ENCODE data around the gene CNTF.
A peak's percentile ranks its signal among the peaks of the same experiment; 100 is the strongest.

Gene CNTF

GRCh38 chr11:58641341-58641740 lies 18.9 kb downstream of the CNTF start:
- CTCF ChIA-PET, result interaction anchor here (1.0 to 3.5 kb wide), 2 partner anchors 10 to 12 kb away, joined by 3 to 22 read pairs; no protein-coding TSS in a partner anchor
- peaks cover 8% of the 10 kb centered on the region for H3K9me3 Mint-ChIP-seq
- no peaks in the 10 kb centered on the region for H3K27me3 Mint-ChIP-seq
- no peak for DNase-seq
- no peak overlapping the region for H3K27ac Mint-ChIP-seq
- no peaks in the 10 kb centered on the region for H3K36me3 Mint-ChIP-seq
- H3K4me3 Mint-ChIP-seq, result no peak overlapping the region
- peaks cover 14% of the 10 kb centered on the region for H3K4me1 Mint-ChIP-seq

DNA sequence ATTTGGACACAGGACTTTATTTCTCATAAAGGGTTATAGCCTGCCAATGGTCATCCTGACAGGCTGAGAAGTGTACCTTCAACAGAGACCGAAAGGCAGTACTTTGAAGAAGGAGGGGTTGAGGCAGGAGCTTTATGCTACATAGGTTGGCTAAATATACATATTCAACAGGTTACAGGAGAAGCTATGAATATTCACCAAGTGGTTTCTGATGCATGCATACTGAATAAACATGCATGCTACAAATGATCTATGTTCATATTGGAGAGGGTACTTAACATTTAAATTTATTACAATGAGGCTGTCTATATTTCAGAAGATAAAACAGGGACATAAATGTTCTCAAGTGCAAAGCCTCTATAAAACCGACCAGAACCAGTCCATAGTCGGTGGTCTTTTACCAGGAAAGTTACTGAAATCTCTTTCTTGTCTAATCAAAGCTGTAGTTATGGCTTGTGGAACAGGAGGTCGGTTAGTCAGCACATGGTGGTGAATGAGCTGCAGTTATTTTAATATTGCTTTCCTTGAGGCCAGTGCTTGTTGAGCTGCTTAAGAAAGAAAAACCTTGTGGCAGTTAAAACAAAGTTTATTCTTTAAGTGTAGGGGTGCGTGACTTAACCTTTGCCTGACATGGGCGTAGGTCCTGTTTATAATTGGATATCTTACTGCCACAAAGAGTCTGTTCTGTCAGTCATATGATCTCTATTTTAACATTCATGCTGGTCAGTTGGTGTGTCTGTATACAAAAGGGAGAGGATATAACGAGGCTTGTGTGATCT lies 19.5 kb downstream of the CNTF start:
- peaks cover 3% of the 10 kb centered on the region for H3K27me3 Mint-ChIP-seq
- no peak overlapping the region for H3K27ac Mint-ChIP-seq
- CTCF ChIA-PET, result interaction anchor here (0.9 to 1.0 kb wide), 2 partner anchors 12 to 13 kb away, joined by 3 read pairs; no protein-coding TSS in a partner anchor
- H3K9me3 Mint-ChIP-seq, result peaks cover 14% of the 10 kb centered on the region
- peaks cover 14% of the 10 kb centered on the region for H3K4me1 Mint-ChIP-seq
- no peaks in the 10 kb centered on the region for H3K36me3 Mint-ChIP-seq
- no peak overlapping the region for H3K4me3 Mint-ChIP-seq
- no peak for DNase-seq

GRCh38 chr11:58645854-58646253 lies 23.4 kb downstream of the CNTF start:
- no peak for DNase-seq
- H3K36me3 Mint-ChIP-seq, result no peaks in the 10 kb centered on the region
- peaks cover 3% of the 10 kb centered on the region for H3K27me3 Mint-ChIP-seq
- H3K27ac Mint-ChIP-seq, result no peak overlapping the region
- H3K9me3 Mint-ChIP-seq, result peaks cover 14% of the 10 kb centered on the region
- peaks cover 3% of the 10 kb centered on the region for H3K4me1 Mint-ChIP-seq
- CTCF ChIA-PET, result interaction anchor here (1.5 kb wide), 1 partner anchor 11 kb away, joined by 4 read pairs; no protein-coding TSS in a partner anchor
- no peak overlapping the region for H3K4me3 Mint-ChIP-seq

DNA sequence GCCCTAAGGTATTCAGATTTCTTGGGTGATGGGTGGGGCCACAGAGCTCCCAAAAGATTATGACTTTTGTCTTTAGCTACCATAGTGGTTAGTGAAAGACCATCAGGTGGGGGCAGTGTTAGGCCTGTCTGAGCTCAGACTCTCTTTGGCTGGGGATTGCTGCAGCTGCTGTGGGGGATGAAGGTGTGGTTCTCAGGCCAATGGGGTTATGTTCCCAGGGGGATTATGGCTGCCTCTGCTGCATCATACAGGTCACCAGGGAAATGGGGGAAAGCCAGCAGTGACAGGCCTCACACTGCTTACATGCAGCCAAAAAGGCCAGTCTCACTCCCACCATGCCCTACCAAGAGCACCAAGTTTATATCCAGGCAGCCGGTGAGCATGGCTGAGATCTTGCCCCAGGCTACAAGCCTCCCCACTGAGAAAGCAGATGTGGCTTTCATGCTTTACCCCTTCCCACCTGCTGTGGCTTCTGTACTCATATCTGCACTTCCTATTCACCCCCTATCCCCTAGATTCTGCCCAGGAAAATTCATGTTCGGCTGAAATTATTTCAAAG lies 24.8 kb downstream of the CNTF start:
- Mint-ChIP-seq H3K4me3 (no peak overlapping the region), H3K27ac (no peak overlapping the region), H3K4me1 (no peaks in the 10 kb centered on the region)

DNA sequence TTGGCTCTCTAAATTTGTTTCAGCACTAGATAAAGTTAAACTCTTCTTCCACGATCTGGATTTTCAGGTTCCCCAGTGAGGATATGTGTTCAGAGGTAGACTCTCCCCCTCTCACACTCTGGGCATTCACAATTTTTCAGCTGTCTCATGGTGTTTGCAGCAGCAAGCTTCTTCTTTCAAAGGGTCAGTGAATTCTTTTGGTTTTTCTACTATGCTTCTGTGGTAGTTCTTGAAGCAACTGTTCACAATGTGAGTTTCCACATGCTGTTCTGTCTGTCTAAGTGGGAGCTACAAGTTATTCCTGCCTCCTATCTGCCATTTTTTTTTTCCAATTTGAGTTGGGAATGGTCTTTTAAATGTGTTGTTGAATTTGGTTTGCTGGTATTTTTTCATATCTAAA lies 25.4 kb downstream of the CNTF start:
- Mint-ChIP-seq H3K4me1 (no peaks in the 10 kb centered on the region), H3K36me3 (no peaks in the 10 kb centered on the region), H3K4me3 (no peak overlapping the region), H3K27me3 (peaks cover 3% of the 10 kb centered on the region), H3K27ac (no peak overlapping the region), H3K9me3 (peaks cover 14% of the 10 kb centered on the region)
- CTCF ChIA-PET, result interaction anchor here (2.3 kb wide), 1 partner anchor 141 kb away, joined by 10 read pairs; no protein-coding TSS in a partner anchor
- DNase-seq, result no peak

More for the DNA sequence above, 24.8 kb downstream of the CNTF start:
- Mint-ChIP-seq H3K27me3 (peaks cover 3% of the 10 kb centered on the region), H3K36me3 (no peaks in the 10 kb centered on the region), H3K9me3 (peaks cover 14% of the 10 kb centered on the region)
- DNase-seq, result no peak
- CTCF ChIA-PET, result interaction anchor here (0.8 to 2.3 kb wide), 3 partner anchors 13 to 254 kb away, joined by 3 to 10 read pairs (median 4); no protein-coding TSS in a partner anchor

- Mint-ChIP-seq H3K27me3 (peaks cover 3% of the 10 kb centered on the region), H3K4me3 (no peak overlapping the region), H3K9me3 (peaks cover 14% of the 10 kb centered on the region), H3K4me1 (peaks cover 6% of the 10 kb centered on the region), H3K27ac (no peak overlapping the region), H3K36me3 (no peaks in the 10 kb centered on the region)
- no peak for DNase-seq
- CTCF ChIA-PET, result interaction anchor here (0.8 to 1.2 kb wide), 2 partner anchors 20 to 137 kb away, joined by 3 read pairs; no protein-coding TSS in a partner anchor
Measured at GRCh38 chr11:58649623-58650022, 27.2 kb downstream of the CNTF start.

GRCh38 chr11:58650496-58650895 lies 28.0 kb downstream of the CNTF start:
- H3K36me3 Mint-ChIP-seq, result no peaks in the 10 kb centered on the region
- CTCF ChIA-PET, result interaction anchor here (0.7 to 1.3 kb wide), 3 partner anchors 10 to 136 kb away, joined by 3 to 7 read pairs (median 3); no protein-coding TSS in a partner anchor
- H3K27me3 Mint-ChIP-seq, result peaks cover 3% of the 10 kb centered on the region
- H3K4me1 Mint-ChIP-seq, result peaks cover 10% of the 10 kb centered on the region
- no peak for DNase-seq
- H3K9me3 Mint-ChIP-seq, result peaks cover 11% of the 10 kb centered on the region
- H3K4me3 Mint-ChIP-seq, result no peak overlapping the region
- no peak overlapping the region for H3K27ac Mint-ChIP-seq

DNA sequence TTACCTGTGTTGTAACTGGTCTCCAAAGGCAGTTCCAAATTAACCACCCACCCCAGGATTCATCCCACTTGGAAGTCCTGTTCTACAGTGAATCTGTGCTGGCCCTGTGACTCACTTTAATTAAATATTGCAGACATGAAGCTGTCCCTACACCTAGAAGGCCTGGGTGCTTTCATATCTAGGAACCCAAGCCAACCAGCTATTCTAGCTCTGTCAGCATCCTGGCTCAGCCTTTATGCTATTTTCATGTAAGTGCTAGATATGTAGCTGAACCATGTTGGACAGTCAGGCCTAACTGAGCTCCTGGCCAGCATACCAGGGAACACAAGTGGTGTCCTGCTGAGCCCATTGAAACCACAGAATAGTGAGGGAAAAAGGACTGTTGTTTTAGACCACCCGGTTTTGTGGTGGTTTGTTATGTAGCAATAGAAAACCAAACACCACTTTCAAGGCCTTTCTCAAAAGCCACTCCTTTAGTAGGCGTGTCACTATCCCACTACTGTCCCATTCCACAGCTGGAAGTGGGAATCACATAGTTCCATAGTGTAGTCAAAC lies 30.3 kb downstream of the CNTF start:
- DNase-seq, result no peak
- CTCF ChIA-PET, result interaction anchor here (1.2 to 3.6 kb wide), 4 partner anchors 18 to 135 kb away, joined by 3 to 33 read pairs (median 4); no protein-coding TSS in a partner anchor
- Mint-ChIP-seq H3K27me3 (no peaks in the 10 kb centered on the region), H3K9me3 (no peaks in the 10 kb centered on the region), H3K4me1 (peaks cover 10% of the 10 kb centered on the region), H3K4me3 (no peak overlapping the region), H3K27ac (no peak overlapping the region), H3K36me3 (no peaks in the 10 kb centered on the region)

- H3K36me3 Mint-ChIP-seq, result no peaks in the 10 kb centered on the region
- H3K27ac Mint-ChIP-seq, result no peak overlapping the region
- H3K27me3 Mint-ChIP-seq, result no peaks in the 10 kb centered on the region
- no peak overlapping the region for H3K4me3 Mint-ChIP-seq
- DNase-seq, result peak; percentile 82
- CTCF ChIA-PET, result interaction anchor here (1.0 to 3.6 kb wide), 7 partner anchors 15 to 134 kb away, joined by 3 to 33 read pairs (median 3); no protein-coding TSS in a partner anchor
- no peaks in the 10 kb centered on the region for H3K9me3 Mint-ChIP-seq
- peaks cover 10% of the 10 kb centered on the region for H3K4me1 Mint-ChIP-seq
Measured at GRCh38 chr11:58654079-58654907, 31.8 kb downstream of the CNTF start.

DNA sequence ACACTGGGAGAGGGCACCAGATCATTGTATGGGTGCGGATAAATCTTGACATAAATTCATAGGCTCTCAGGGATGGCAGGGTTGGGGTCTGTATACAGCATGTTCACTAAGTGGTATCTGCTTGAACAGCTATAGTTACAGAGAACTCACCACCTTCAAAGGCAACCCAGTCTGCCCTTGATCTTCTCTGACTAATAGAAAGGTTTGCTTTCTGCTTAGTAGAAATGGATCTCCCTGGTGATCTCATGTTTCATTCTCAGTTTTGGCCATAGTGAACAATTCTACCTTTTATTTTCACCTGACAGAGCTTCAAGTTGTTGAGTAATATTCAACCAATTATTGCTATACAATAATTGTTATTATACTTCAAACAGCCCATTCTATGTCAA lies 32.4 kb downstream of the CNTF start:
- DNase-seq, result no peak
- Mint-ChIP-seq H3K4me1 (peaks cover 10% of the 10 kb centered on the region), H3K4me3 (no peak overlapping the region), H3K27me3 (no peaks in the 10 kb centered on the region), H3K36me3 (no peaks in the 10 kb centered on the region), H3K9me3 (no peaks in the 10 kb centered on the region), H3K27ac (no peak overlapping the region)
- CTCF ChIA-PET, result interaction anchor here (1.0 to 3.6 kb wide), 8 partner anchors 16 to 133 kb away, joined by 3 to 33 read pairs (median 3); no protein-coding TSS in a partner anchor

DNA sequence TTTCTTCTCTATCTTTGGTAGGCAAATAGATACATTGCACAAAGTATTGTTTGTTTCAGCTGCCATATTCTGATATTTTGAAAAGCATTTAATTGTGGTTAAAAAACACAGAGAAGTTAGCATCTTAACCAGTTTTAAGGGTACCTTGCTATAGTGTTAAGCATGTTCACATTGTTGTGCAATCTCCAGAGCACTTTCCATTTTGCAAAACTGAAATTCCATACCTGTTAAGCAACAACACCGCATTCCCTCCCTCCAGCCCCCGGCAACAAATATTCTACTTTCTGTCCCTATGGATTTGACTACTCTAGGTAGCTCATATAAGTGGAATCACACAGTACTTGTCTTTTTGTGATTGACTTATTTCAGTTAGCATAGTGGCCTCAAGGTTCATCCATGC lies 33.9 kb downstream of the CNTF start:
- Mint-ChIP-seq H3K27ac (no peak overlapping the region), H3K36me3 (no peaks in the 10 kb centered on the region), H3K4me3 (no peak overlapping the region), H3K9me3 (no peaks in the 10 kb centered on the region), H3K27me3 (no peaks in the 10 kb centered on the region), H3K4me1 (peaks cover 10% of the 10 kb centered on the region)
- CTCF ChIA-PET, result no interaction called here
- no peak for DNase-seq

- Mint-ChIP-seq H3K36me3 (no peaks in the 10 kb centered on the region), H3K27ac (no peak overlapping the region), H3K9me3 (no peaks in the 10 kb centered on the region), H3K4me3 (no peak overlapping the region), H3K4me1 (peaks cover 10% of the 10 kb centered on the region), H3K27me3 (no peaks in the 10 kb centered on the region)
- DNase-seq, result no peak
- CTCF ChIA-PET, result interaction anchor here (1.8 to 2.5 kb wide), 2 partner anchors 14 to 130 kb away, joined by 5 to 9 read pairs; no protein-coding TSS in a partner anchor
Measured at GRCh38 chr11:58658623-58659022, 36.2 kb downstream of the CNTF start.

DNA sequence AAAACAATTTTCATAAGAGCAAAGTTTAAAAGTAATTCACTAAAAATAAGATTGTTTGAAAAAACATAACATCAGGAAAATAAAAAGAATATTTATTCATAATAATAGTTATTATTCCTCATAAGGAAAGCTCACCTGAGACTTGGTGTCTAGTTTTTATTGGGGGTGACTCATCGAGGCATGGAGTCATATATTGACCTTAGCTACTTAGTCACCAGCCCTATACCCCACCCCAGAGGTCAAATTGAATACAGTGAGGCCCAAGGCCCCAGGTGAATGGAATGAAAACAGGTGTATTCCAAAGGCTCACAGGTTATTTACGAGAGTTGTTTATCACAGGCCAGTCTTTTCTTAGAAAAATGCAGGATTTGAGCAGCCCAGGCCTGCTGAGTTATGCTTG lies 36.9 kb downstream of the CNTF start:
- no peaks in the 10 kb centered on the region for H3K36me3 Mint-ChIP-seq
- H3K4me3 Mint-ChIP-seq, result no peak overlapping the region
- H3K27me3 Mint-ChIP-seq, result no peaks in the 10 kb centered on the region
- no peak for DNase-seq
- CTCF ChIA-PET, result interaction anchor here (2.5 kb wide), 1 partner anchor 129 kb away, joined by 9 read pairs; no protein-coding TSS in a partner anchor
- no peaks in the 10 kb centered on the region for H3K9me3 Mint-ChIP-seq
- peaks cover 6% of the 10 kb centered on the region for H3K4me1 Mint-ChIP-seq
- H3K27ac Mint-ChIP-seq, result no peak overlapping the region
